ENCODE results near the gene MAP7.

MAP7 gene

DNA sequence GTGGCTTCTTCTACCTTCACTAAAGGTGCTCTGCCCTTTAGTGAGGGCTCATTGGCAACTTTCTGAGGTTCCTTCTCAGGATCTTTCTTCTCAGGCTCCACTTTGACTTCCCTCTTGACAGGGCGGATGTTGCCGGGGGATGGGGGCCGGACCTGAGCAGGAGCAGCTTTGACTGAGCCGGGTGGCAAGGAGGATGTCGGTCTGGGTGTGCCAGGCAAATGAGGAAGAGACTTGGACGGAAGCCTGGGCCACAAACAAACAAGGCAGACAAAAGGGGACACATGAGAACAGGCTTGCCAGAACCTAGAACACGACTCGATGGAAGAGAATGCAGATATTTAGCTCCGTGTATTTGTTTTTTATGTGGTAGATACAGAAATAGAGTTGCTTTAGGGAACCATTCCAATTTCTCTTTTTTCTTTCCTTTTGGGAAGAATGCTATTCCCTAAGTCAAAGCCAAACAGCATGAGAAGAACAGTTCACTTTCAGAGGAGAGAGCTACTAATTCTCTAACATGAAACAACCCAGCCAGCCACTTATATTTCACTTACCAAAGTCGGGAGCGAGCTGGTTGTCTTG is 184.4 kb downstream of the MAP7 start:
- Histone ChIP-seq H3K4me3 (peak overlapping the region in 1 of 10 experiments; percentile 13; a peak in 1 of 20 replicates), H4K20me1 (no peaks in the 10 kb centered on the region), H3K4me2 (peak overlapping the region in 9 of 11 experiments; percentile 1 to 67 (median 51); a peak in 14 of 22 replicates), H3K9me3 (replicated peaks in 1 of 11) (0 out of 22 replicates have a peak, but pooled peaks cover 0 to 1% (median 0%) of the 10 kb centered on the region in 11 experiments), H3K4me1 (peaks cover 0 to 22% (median 9%) of the 10 kb centered on the region in 10 experiments; a peak in 9 of 20 replicates), H3K27me3 (no peaks in the 10 kb centered on the region), H3K36me3 (peaks cover 0 to 2% (median 0%) of the 10 kb centered on the region in 11 experiments; a peak in 1 of 22 replicates), H3K9ac (peak overlapping the region in 1 of 11 experiments; percentile 31; a peak in 1 of 22 replicates), H3K27ac (peak overlapping the region in 6 of 11 experiments; percentile 37 to 68 (median 56); a peak in 11 of 22 replicates)
- no peak for TF ChIP-seq Cebpa-rat (IDR thresholded peaks at IDR 0.05)

DNA sequence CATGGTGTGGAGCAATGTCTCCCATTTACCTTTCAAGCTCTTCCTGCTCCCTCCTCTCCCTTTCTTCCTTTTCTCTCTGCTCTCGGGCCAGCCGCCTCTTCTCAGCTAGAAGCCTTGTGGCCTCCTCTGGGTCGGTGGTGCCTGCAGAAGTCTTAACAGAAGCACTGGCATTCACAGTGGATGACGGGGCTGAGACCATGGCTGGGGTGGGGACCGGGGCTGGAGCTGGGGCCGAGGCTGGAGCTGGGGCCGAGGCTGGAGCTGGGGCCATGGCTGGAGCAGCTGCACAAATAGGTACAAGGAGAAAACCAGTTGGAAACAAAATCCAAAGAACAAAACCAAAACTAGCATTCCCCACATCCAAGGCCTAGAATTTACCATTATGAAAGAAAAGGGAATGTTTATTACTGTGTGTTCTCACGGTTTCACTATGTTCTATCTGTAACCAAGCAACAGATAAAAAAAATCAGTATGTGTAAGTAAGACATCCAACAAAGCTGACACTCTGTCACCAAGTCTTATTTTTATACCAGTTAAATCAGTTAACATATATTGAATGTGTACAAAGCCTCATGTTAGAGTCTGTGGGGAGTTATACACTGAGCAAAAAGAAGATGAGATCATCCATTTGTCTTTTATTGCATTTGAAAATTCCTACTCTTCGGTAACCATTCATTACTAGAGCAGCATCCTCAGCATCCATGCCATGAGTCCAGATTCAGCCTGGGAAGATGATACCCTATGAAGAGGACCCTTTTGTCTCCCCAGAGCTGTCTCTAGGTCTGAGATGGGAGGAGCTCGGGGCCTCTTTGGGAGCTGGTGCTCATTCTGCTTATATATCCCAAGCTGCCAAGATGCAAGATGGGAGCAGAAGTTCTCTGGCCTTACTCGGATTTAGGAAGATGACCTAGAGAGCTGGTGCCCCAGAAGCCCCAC is 187.5 kb downstream of the MAP7 start:
- TF ChIP-seq Cebpa-rat (IDR thresholded peaks at IDR 0.05): no peak
- Histone ChIP-seq H3K9me3 (replicated peaks in 1 of 11) (0 out of 22 replicates have a peak, but pooled peaks cover 0 to 4% (median 0%) of the 10 kb centered on the region in 11 experiments), H3K4me3 (no peak overlapping the region), H3K27me3 (no peaks in the 10 kb centered on the region), H3K36me3 (peaks cover 0 to 11% (median 0%) of the 10 kb centered on the region in 11 experiments; a peak in 2 of 22 replicates), H3K9ac (no peak overlapping the region), H3K4me1 (peaks cover 0 to 22% (median 9%) of the 10 kb centered on the region in 10 experiments; a peak in 9 of 20 replicates), H4K20me1 (no peaks in the 10 kb centered on the region), H3K4me2 (no peak overlapping the region), H3K27ac (no peak overlapping the region)

DNA sequence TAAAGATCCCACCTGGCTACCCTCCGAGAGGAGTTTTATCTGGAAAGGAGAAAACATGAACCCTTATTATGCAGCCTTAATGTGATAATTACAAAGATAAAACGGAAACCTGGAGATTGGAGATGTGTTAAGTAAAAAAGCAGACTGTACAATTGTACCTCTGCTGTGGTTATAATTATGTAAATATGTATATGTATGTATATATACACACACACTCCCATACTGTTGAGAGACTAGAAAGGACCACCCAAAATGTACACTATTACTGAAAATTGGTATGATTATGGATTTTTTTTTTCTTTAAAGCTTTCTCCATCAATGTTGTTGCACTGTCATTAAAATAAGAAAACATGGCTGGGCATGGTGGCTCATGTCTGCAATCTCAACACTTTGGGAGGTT is 188.4 kb downstream of the MAP7 start:
- H3K9ac ChIP-seq: no peak overlapping the region
- TF ChIP-seq Cebpa-rat (IDR thresholded peaks at IDR 0.05): no peak
- H3K4me2 ChIP-seq: no peak overlapping the region
- peaks cover 0 to 11% (median 0%) of the 10 kb centered on the region in 11 experiments; a peak in 2 of 22 replicates for H3K36me3 ChIP-seq
- no peaks in the 10 kb centered on the region for H3K27me3 ChIP-seq
- H4K20me1 ChIP-seq: no peaks in the 10 kb centered on the region
- H3K4me1 ChIP-seq: peaks cover 0 to 22% (median 9%) of the 10 kb centered on the region in 10 experiments; a peak in 9 of 20 replicates
- H3K9me3 ChIP-seq (replicated peaks in 1 of 11): 0 out of 22 replicates have a peak, but pooled peaks cover 0 to 4% (median 0%) of the 10 kb centered on the region in 11 experiments
- no peak overlapping the region for H3K4me3 ChIP-seq
- no peak overlapping the region for H3K27ac ChIP-seq

DNA sequence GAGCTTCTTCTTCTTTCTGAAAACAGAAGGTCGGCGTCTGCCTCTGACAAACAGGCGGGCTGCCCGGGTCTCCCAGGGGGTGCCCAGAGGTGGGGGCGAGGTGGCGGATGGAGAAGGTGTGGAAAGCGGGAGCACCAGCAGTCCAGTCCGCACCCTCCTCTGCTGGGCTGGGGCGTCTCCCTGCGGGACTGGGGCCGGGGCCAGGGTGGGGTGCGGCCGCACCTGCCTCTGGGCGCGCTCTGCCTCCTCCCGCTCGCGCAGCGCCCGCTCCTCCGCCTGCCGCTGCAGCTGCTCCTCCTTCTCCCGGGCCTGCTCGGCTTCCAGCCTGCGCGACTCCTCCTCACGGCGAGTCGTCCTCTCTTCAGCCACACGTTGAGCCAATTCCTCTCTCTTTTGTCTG is 189.4 kb downstream of the MAP7 start:
- no peak overlapping the region for H3K4me2 ChIP-seq
- H3K27me3 ChIP-seq: no peaks in the 10 kb centered on the region
- no peak overlapping the region for H3K4me3 ChIP-seq
- no peak for TF ChIP-seq Cebpa-rat (IDR thresholded peaks at IDR 0.05)
- H3K27ac ChIP-seq: no peak overlapping the region
- 0 out of 22 replicates have a peak, but pooled peaks cover 0 to 4% (median 0%) of the 10 kb centered on the region in 11 experiments for H3K9me3 ChIP-seq (replicated peaks in 1 of 11)
- H3K9ac ChIP-seq: no peak overlapping the region
- H3K4me1 ChIP-seq: peaks cover 0 to 14% (median 3%) of the 10 kb centered on the region in 10 experiments; a peak in 9 of 20 replicates
- no peaks in the 10 kb centered on the region for H4K20me1 ChIP-seq
- H3K36me3 ChIP-seq: peaks cover 0 to 11% (median 0%) of the 10 kb centered on the region in 11 experiments; a peak in 2 of 22 replicates

DNA sequence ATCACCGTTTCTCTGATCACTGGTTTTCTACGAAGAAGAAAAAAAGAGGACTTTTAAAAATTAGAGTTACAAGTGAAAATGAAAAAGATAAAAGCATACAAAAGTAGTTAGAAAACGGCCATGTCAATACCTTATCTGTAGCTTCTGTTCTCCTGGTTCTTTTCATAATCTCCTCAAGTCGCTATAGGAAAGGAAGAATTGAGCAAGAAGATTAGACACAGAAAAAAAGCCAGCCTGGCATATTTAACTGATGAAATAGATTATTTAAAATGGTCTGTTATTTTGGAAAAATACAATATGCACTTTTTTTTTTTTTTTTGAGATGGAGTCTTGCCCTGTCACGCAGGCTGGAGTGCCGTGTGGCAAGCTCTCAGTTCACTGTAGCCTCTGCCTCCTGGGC is 190.4 kb downstream of the MAP7 start:
- Histone ChIP-seq H3K4me3 (no peak overlapping the region), H3K9ac (no peak overlapping the region), H3K27ac (no peak overlapping the region), H3K4me2 (no peak overlapping the region), H3K27me3 (no peaks in the 10 kb centered on the region), H3K9me3 (replicated peaks in 1 of 11) (0 out of 22 replicates have a peak, but pooled peaks cover 0 to 4% (median 0%) of the 10 kb centered on the region in 11 experiments), H3K36me3 (peaks cover 0 to 11% (median 0%) of the 10 kb centered on the region in 11 experiments; a peak in 2 of 22 replicates), H4K20me1 (no peaks in the 10 kb centered on the region), H3K4me1 (0 out of 20 replicates have a peak, but pooled peaks cover 0 to 7% (median 0%) of the 10 kb centered on the region in 10 experiments)
- TF ChIP-seq Cebpa-rat (IDR thresholded peaks at IDR 0.05): no peak

DNA sequence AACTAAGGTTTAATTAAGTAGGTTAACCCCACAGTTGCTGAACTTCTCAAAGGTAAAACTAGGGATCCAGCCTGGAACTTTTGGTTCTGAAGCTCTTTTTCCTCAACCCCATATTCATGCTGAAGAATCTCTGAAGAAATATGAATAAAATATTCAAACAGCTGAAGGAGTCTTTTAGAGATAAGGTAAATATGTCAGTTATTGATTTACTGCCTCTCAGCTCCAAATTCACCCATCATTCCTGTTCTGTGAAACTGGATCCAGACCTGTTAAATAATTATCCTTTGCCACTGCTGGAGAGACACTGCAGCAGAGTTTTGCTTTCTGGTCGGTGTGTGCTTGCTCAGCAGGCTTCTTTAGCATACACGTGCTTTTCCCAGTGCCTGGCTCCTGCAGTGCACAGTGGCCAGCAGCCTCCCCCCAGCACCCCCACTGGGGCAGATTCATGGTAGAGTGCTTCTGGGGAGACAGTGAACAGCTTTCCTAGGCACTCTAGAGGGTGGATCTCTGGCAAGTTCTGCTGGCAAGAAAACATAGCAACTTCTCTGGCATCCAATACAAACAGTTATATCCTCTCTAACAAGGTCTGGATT is 198.6 kb downstream of the MAP7 start:
- Histone ChIP-seq H3K9me3 (replicated peaks in 1 of 11) (no peaks in the 10 kb centered on the region), H3K36me3 (no peaks in the 10 kb centered on the region), H4K20me1 (no peaks in the 10 kb centered on the region), H3K4me2 (no peak overlapping the region), H3K27ac (no peak overlapping the region), H3K9ac (no peak overlapping the region), H3K27me3 (no peaks in the 10 kb centered on the region), H3K4me1 (no peaks in the 10 kb centered on the region), H3K4me3 (no peak overlapping the region)
- TF ChIP-seq Cebpa-rat (IDR thresholded peaks at IDR 0.05): no peak

DNA sequence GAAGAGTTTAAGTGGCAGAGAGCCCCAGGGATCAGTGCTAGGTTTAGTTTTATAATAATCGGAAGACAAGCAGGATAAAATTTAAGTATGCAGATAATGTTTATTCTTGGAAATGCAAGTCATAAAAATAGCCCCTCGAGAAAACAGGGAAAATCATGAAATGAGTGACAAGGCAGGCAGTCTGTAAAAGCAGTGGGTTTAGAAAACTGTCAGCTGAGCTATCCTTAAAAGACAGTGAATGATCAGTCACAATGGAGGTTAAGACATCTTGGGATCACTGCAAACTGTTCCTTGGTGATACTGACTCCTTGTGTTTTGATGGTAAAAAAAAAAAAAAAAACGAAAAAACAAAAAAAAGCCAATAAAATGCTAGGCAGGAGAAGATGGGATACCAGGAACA is 199.3 kb downstream of the MAP7 start:
- no peaks in the 10 kb centered on the region for H3K27me3 ChIP-seq
- no peaks in the 10 kb centered on the region for H3K4me1 ChIP-seq
- TF ChIP-seq Cebpa-rat (IDR thresholded peaks at IDR 0.05): no peak
- H3K9me3 ChIP-seq (replicated peaks in 1 of 11): no peaks in the 10 kb centered on the region
- no peaks in the 10 kb centered on the region for H4K20me1 ChIP-seq
- no peak overlapping the region for H3K4me2 ChIP-seq
- no peaks in the 10 kb centered on the region for H3K36me3 ChIP-seq
- no peak overlapping the region for H3K27ac ChIP-seq
- H3K9ac ChIP-seq: no peak overlapping the region
- no peak overlapping the region for H3K4me3 ChIP-seq

DNA sequence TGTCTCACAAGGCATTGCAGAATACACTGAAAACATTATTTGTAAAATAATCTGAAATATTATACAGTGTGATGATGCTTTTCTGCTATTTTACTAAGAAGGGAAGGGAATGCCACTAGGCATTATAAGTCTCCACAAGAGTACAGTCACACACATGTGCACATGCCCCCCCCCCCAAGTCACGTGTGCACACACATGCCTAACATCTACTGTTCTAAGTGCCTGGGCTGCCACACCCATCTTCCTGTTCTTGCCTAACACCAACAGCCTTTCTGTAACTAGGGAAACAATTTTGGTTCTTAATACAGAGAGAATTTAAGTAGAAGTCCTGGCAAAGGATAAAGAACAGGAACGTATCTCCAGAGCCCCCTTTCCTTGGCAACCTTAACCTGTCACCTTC is 202.4 kb downstream of the MAP7 start:
- Histone ChIP-seq H3K9me3 (replicated peaks in 1 of 11) (no peaks in the 10 kb centered on the region), H3K4me2 (no peak overlapping the region), H3K4me3 (no peak overlapping the region), H3K36me3 (peaks cover 0 to 8% (median 0%) of the 10 kb centered on the region in 11 experiments; a peak in 1 of 22 replicates), H3K27me3 (no peaks in the 10 kb centered on the region), H4K20me1 (no peaks in the 10 kb centered on the region), H3K9ac (no peak overlapping the region), H3K27ac (no peak overlapping the region), H3K4me1 (no peaks in the 10 kb centered on the region)
- no peak for TF ChIP-seq Cebpa-rat (IDR thresholded peaks at IDR 0.05)

DNA sequence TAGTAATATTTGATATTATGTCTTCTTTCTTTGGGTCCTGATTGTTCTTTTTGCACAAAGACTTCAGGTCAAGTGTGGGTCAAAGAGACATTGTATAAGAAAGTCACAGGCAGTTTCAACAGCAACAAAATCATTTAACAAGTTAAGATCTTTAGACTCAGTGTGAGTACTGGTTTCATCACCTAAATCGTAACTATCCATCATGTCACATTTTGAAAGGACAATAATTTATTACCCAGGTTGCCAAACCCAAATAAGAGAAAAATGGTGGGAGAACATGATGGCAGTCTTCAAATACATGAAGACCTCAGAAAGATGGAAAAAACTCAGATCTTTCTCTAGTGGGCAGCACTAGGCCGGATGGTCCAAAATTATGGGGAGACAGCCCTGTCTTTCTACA is 205.1 kb downstream of the MAP7 start:
- H3K36me3 ChIP-seq: peaks cover 0 to 8% (median 0%) of the 10 kb centered on the region in 11 experiments; a peak in 1 of 22 replicates
- no peak overlapping the region for H3K27ac ChIP-seq
- H3K9me3 ChIP-seq (replicated peaks in 1 of 11): no peaks in the 10 kb centered on the region
- H3K4me3 ChIP-seq: no peak overlapping the region
- TF ChIP-seq Cebpa-rat (IDR thresholded peaks at IDR 0.05): no peak
- no peaks in the 10 kb centered on the region for H3K27me3 ChIP-seq
- no peak overlapping the region for H3K4me2 ChIP-seq
- H4K20me1 ChIP-seq: no peaks in the 10 kb centered on the region
- no peak overlapping the region for H3K9ac ChIP-seq
- H3K4me1 ChIP-seq: no peaks in the 10 kb centered on the region

All from BLaER1 treated with 17β-estradiol and CSF1 and Interleukin-3, amounts not matched to agents 10 nM and 100 nM (cell line).